H9 (cell line): ENCODE measurements around the gene ADAMTS17. TPM values are rescaled to one million over a fixed set of nuclear protein-coding genes. Genes with fewer than 3 reads are reported as not detected.

ENCODE experiments used
- DNase-seq: peaks from one replicate; pipeline ENCODE4 v3.0.0-alpha.2; 2017
- H2AFZ ChIP-seq: one replicate; pipeline ENCODE4 v1.6.1; 2013; ENCODE audit warnings: mild to moderate bottlenecking, low read length, control low read depth, moderate library complexity
- H2AK5ac ChIP-seq: 2 replicates; pipeline ENCODE4 v1.6.1; 2013; ENCODE audit warnings: low read length, control low read depth, mixed read lengths; ENCODE audit not compliant: insufficient read length
- H2BK120ac ChIP-seq: one replicate; pipeline ENCODE4 v1.6.1; 2013; ENCODE audit warnings: low read depth, mild to moderate bottlenecking, low read length, control low read depth, inconsistent platforms; ENCODE audit not compliant: poor library complexity, severe bottlenecking
- H2BK12ac ChIP-seq: 2 replicates; pipeline ENCODE4 v1.6.1; 2013; ENCODE audit warnings: low read length, control low read depth, mixed read lengths, low read depth; ENCODE audit not compliant: insufficient read length
- H2BK15ac ChIP-seq: 2 replicates; pipeline ENCODE4 v1.6.1; 2013; ENCODE audit warnings: low read depth, low read length, control low read depth
- H2BK20ac ChIP-seq: one replicate; pipeline ENCODE4 v1.6.1; 2013; ENCODE audit warnings: low read depth, mild to moderate bottlenecking, low read length, control low read depth, inconsistent platforms; ENCODE audit not compliant: poor library complexity, severe bottlenecking
- H2BK5ac ChIP-seq: 2 replicates; pipeline ENCODE4 v1.6.1; 2013; ENCODE audit warnings: low read length, control low read depth, mixed read lengths; ENCODE audit not compliant: insufficient read length
- H3K14ac ChIP-seq: 2 replicates; pipeline ENCODE4 v1.6.1; 2013; ENCODE audit warnings: low read length, control low read depth; ENCODE audit not compliant: insufficient read depth
- H3K18ac ChIP-seq: 2 replicates; pipeline ENCODE4 v1.6.1; 2013; ENCODE audit warnings: low read depth, mild to moderate bottlenecking, mixed read lengths, low read length, control low read depth; ENCODE audit not compliant: insufficient read length
- H3K23ac ChIP-seq: 2 replicates; pipeline ENCODE4 v1.6.1; 2013; ENCODE audit warnings: low read length, control low read depth, mixed read lengths, low read depth; ENCODE audit not compliant: insufficient read length
- H3K23me2 ChIP-seq: 2 replicates; pipeline ENCODE4 v1.6.1; 2013; ENCODE audit warnings: low read depth, mild to moderate bottlenecking, mixed read lengths, low read length, control low read depth; ENCODE audit not compliant: insufficient read length, poor library complexity, severe bottlenecking
- H3K27ac ChIP-seq: 2 replicates; pipeline ENCODE4 v1.5.1; 2013; ENCODE audit warnings: low read length, control low read depth, mixed read lengths, low read depth; ENCODE audit not compliant: insufficient read length
- H3K27me3 ChIP-seq: 2 replicates; pipeline ENCODE4 v1.6.1; 2013; ENCODE audit warnings: low read length, control low read depth, inconsistent platforms; ENCODE audit not compliant: insufficient read depth
- H3K4ac ChIP-seq: 2 replicates; pipeline ENCODE4 v1.6.1; 2013; ENCODE audit warnings: low read depth, mild to moderate bottlenecking, control low read depth, inconsistent platforms, low read length, moderate library complexity
- H3K4me1 ChIP-seq: 2 replicates; pipeline ENCODE4 v1.6.1; 2013; ENCODE audit warnings: low read length, control low read depth, inconsistent platforms; ENCODE audit not compliant: insufficient read depth
- H3K4me2 ChIP-seq: 2 replicates; pipeline ENCODE4 v1.6.1; 2013; ENCODE audit warnings: low read length, control low read depth, mixed read lengths; ENCODE audit not compliant: insufficient read length, insufficient read depth
- H3K56ac ChIP-seq: 2 replicates; pipeline ENCODE4 v1.6.1; 2013; ENCODE audit warnings: low read depth, mild to moderate bottlenecking, mixed read lengths, low read length, control low read depth; ENCODE audit not compliant: insufficient read length
- H3K79me1 ChIP-seq: 2 replicates; pipeline ENCODE4 v1.6.1; 2013; ENCODE audit warnings: low read depth, mild to moderate bottlenecking, moderate library complexity, low read length, control low read depth, inconsistent platforms; ENCODE audit not compliant: insufficient read depth, poor library complexity, severe bottlenecking
- H3K79me2 ChIP-seq: 2 replicates; pipeline ENCODE4 v1.6.1; 2013; ENCODE audit warnings: low read length, control low read depth, inconsistent platforms; ENCODE audit not compliant: insufficient read depth
- H3K9ac ChIP-seq: 2 replicates; pipeline ENCODE4 v1.6.1; 2013; ENCODE audit warnings: low read length, control low read depth, mixed read lengths; ENCODE audit not compliant: insufficient read length; ENCODE audit errors: extremely low read depth
- H3K9me3 ChIP-seq: one replicate; pipeline ENCODE4 v1.6.1; 2013; ENCODE audit warnings: low read depth, low read length, inconsistent platforms; ENCODE audit not compliant: control insufficient read depth
- H3T11ph ChIP-seq: one replicate; pipeline ENCODE4 v1.6.1; 2013; ENCODE audit warnings: mild to moderate bottlenecking, low read length, control low read depth, inconsistent platforms
- H4K20me1 ChIP-seq: one replicate; pipeline ENCODE4 v1.6.1; 2013; ENCODE audit not compliant: control insufficient read depth, insufficient read length, insufficient read depth
- H4K5ac ChIP-seq: 2 replicates; pipeline ENCODE4 v1.6.1; 2013; ENCODE audit warnings: low read depth, mild to moderate bottlenecking, mixed read lengths, low read length, control low read depth; ENCODE audit not compliant: insufficient read length
- H4K8ac ChIP-seq: replicated peaks from 2 replicates; pipeline ENCODE4 v1.6.1; 2013; ENCODE audit warnings: low read length, control low read depth, mixed read lengths, low read depth; ENCODE audit not compliant: insufficient read length
- H4K91ac ChIP-seq: 2 replicates; pipeline ENCODE4 v1.6.1; 2013; ENCODE audit warnings: low read depth, mild to moderate bottlenecking, moderate library complexity, mixed read lengths, low read length, control low read depth; ENCODE audit not compliant: insufficient read length
- H3K27ac Mint-ChIP-seq, 3 experiments: 2 replicates in 2 of 3; 3 replicates in 1 of 3; pipeline ENCODE4 v1.8.0; 2020 to 2021; ENCODE audit warnings: mixed read lengths in 3 of 3, mild to moderate bottlenecking in 1 of 3, moderate library complexity in 1 of 3
- H3K27me3 Mint-ChIP-seq: 2 replicates; pipeline ENCODE4 v1.8.0; 2021; ENCODE audit warnings: low read depth, mild to moderate bottlenecking, moderate library complexity, mixed read lengths
- H3K36me3 Mint-ChIP-seq, 3 experiments: 2 replicates in 2 of 3; 3 replicates in 1 of 3; pipeline ENCODE4 v1.8.0; 2020 to 2021; ENCODE audit warnings: low read depth in 3 of 3, mixed read lengths in 3 of 3; ENCODE audit not compliant: insufficient read depth in 1 of 3
- H3K4me1 Mint-ChIP-seq, 2 experiments: 2 replicates each; pipeline ENCODE4 v1.8.0; 2020; ENCODE audit warnings: mixed read lengths in 2 of 2
- H3K4me3 Mint-ChIP-seq, 2 experiments: 2 replicates in 1 of 2; 3 replicates in 1 of 2; pipeline ENCODE4 v1.8.0; 2020 to 2021; ENCODE audit warnings: mild to moderate bottlenecking in 2 of 2, mixed read lengths in 2 of 2, moderate library complexity in 1 of 2
- H3K9me3 Mint-ChIP-seq, 2 experiments: 2 replicates in 1 of 2; 3 replicates in 1 of 2; pipeline ENCODE4 v1.8.0; 2020; ENCODE audit warnings: mild to moderate bottlenecking in 2 of 2, mixed read lengths in 2 of 2, moderate library complexity in 1 of 2
- WGBS: extraction: QIAGEN DNeasy Blood & Tissue Kit; methylation state at CpG from one replicate; pipeline ENCODE4 v1.1.7; 2013; ENCODE audit warnings: missing lambda C conversion rate, low lambda C conversion rate, mixed read lengths; ENCODE audit not compliant: insufficient read length; ENCODE audit errors: extremely low coverage; 5-methylcytosine and 5-hydroxymethylcytosine counted together
- total RNA-seq: library from RNA; stranded (reverse); gene quantifications from 2 replicates; pipeline ENCODE4 v1.2.1, GENCODE V29; 2021
- TF ChIP-seq, protein P1 (sequence below): fragments of 200-600 bp; sonication (generic); conservative IDR thresholded peaks from 3 replicates; pipeline ENCODE4 v1.8.0; 2021; ENCODE audit warnings: antibody characterized with exemption, mild to moderate bottlenecking

ADAMTS17 gene
- total RNA-seq, 1 experiment from 2014 or later = 2.9 TPM

DNA sequence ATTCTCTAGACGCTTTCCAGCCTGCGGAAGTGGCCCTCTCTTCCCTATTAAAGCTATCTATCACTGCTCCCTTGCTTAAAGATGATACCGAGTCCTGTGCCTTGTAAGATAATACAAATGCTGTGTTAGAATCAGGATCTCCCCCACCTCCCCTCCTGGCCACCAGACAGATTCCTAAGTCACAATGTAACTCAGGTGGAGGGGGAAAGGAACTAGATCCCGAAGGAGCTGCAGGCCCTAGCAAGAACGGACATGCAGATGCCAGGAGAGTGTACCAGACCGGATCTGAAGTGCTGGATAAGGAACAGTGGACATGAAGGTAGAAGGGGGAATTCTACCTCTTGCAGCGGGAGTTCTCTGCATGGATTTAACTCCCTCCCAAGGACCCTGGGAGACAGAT, 377.8 kb downstream of the ADAMTS17 start:
- H3K4me3 Mint-ChIP-seq = no peak overlapping the region
- Histone ChIP-seq H4K20me1 (no peaks in the 10 kb centered on the region), H2BK120ac (no peak overlapping the region), H2BK12ac (no peak overlapping the region), H2AFZ (no peak overlapping the region), H3K23me2 (no peaks in the 10 kb centered on the region), H3K79me2 (no peaks in the 10 kb centered on the region), H3K14ac (no peak overlapping the region), H3K9ac (no peak overlapping the region), H3K23ac (no peak overlapping the region), H2AK5ac (no peak overlapping the region), H3K9me3 (no peaks in the 10 kb centered on the region), H2BK15ac (no peak overlapping the region), H4K5ac (no peak overlapping the region), H4K8ac (no peak overlapping the region), H3K27ac (no peak overlapping the region), H3K27me3 (no peaks in the 10 kb centered on the region), H3K4me1 (no peaks in the 10 kb centered on the region), H3K4ac (no peak overlapping the region), H3K18ac (no peak overlapping the region), H4K91ac (no peak overlapping the region), H3K56ac (no peak overlapping the region), H2BK20ac (no peak overlapping the region), H2BK5ac (no peak overlapping the region), H3T11ph (no peak overlapping the region), H3K4me2 (no peak overlapping the region), H3K79me1 (no peaks in the 10 kb centered on the region)
- peaks cover 0 to 7% (median 3%) of the 10 kb centered on the region in 3 experiments; a peak in 3 of 7 replicates for H3K36me3 Mint-ChIP-seq
- H3K9me3 Mint-ChIP-seq = peaks cover 3 to 5% of the 10 kb centered on the region in 2 experiments; a peak in 2 of 5 replicates
- no peak overlapping the region; a peak in 1 of 7 replicates for H3K27ac Mint-ChIP-seq
- no peak for DNase-seq
- peaks cover 16% of the 10 kb centered on the region for H3K27me3 Mint-ChIP-seq
- TF ChIP-seq, protein P1, sequence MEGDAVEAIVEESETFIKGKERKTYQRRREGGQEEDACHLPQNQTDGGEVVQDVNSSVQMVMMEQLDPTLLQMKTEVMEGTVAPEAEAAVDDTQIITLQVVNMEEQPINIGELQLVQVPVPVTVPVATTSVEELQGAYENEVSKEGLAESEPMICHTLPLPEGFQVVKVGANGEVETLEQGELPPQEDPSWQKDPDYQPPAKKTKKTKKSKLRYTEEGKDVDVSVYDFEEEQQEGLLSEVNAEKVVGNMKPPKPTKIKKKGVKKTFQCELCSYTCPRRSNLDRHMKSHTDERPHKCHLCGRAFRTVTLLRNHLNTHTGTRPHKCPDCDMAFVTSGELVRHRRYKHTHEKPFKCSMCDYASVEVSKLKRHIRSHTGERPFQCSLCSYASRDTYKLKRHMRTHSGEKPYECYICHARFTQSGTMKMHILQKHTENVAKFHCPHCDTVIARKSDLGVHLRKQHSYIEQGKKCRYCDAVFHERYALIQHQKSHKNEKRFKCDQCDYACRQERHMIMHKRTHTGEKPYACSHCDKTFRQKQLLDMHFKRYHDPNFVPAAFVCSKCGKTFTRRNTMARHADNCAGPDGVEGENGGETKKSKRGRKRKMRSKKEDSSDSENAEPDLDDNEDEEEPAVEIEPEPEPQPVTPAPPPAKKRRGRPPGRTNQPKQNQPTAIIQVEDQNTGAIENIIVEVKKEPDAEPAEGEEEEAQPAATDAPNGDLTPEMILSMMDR = no peak
- H3K4me1 Mint-ChIP-seq = peaks cover 0 to 2% of the 10 kb centered on the region in 2 experiments; a peak in 1 of 4 replicates
- WGBS = no CpG with 5 or more reads among the region's 7 CpGs
